IPS-18c (cell line): ENCODE measurements around the gene NTS.

ENCODE experiments used
- H3K4me3 ChIP-seq: 2 replicates; pipeline ENCODE4 v1.7.0; 2013; ENCODE audit warnings: low read depth, mild to moderate bottlenecking, low read length, moderate library complexity; ENCODE audit not compliant: insufficient read depth
- H3K9me3 ChIP-seq: one replicate; pipeline ENCODE4 v1.6.1; 2013; ENCODE audit warnings: mild to moderate bottlenecking, low read length, moderate library complexity; ENCODE audit not compliant: control insufficient read depth, insufficient read depth

Gene NTS

DNA sequence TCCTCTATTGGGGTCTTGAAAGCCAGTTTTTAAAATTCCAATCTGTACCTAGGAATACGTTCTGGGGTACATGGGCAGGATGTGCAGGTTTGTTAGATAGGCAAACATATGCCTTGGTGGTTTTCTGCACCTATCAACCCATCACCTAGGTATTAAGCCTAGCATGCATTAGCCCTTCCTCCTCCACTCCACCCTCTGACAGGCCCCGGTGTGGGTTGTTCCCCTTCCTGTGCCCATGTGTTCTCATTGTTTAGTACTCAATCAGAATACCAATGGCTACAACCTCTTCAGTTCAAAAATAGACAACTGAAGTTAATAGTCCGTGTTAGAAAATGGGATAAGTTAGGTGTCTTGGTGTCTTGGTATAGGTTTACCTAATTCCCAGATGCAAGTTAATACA lies 3.4 kb downstream of the NTS start:
- no peak overlapping the region for H3K4me3 ChIP-seq
- H3K9me3 ChIP-seq, result no peaks in the 10 kb centered on the region

DNA sequence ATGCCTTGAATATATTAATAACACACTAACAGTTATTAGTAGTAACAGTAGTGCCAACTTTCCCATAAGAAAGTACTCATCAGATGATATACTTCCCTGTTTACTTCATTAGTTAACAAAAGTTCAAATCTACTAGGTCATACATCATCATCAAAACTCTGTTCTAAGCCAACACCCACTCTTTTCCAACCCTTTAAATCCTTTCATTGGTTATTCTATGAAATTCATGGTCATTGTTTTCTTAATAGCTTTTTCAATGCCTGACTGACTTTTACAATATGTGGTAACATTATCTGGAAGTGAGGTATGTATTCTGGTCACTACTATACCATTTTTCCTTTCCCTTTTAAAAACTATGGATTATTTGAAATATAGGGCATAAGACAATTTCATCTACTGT lies 9.7 kb downstream of the NTS start:
- H3K4me3 ChIP-seq, result no peak overlapping the region

GRCh38 chr12:85894653-85895052 lies 20.6 kb downstream of the NTS start:
- Histone ChIP-seq H3K4me3 (no peak overlapping the region), H3K9me3 (no peaks in the 10 kb centered on the region)

More for the DNA sequence above, 9.7 kb downstream of the NTS start:
- H3K9me3 ChIP-seq, result no peaks in the 10 kb centered on the region

DNA sequence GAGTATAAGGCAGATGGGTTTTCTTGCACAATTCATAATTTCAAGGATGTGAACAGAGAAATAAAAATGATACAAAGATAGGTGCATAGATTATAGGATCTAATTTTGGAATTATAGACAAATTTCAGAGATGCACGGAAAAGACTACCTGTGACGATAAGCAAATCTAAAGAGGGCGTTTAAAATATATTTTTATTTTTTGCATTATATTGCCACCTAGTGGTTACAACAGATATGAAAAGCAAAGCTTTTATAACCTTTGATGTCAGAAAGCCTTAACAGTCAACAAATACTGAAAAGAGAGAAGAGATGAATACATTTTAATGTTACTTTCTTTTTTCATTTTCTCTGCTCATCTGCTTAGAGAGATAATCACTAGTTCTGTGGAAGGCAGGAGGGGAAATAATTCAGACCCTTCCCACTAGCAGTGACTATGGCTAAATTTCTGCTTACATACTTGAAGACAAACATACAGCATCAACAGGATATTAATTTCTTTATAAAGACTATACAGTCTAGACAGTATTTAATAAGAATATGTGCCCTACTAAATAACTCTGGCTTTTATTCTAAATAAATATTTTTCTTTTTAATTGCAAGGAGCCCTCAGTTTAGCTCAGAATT lies 46.3 kb downstream of the NTS start:
- no peak overlapping the region for H3K4me3 ChIP-seq
- no peaks in the 10 kb centered on the region for H3K9me3 ChIP-seq

DNA sequence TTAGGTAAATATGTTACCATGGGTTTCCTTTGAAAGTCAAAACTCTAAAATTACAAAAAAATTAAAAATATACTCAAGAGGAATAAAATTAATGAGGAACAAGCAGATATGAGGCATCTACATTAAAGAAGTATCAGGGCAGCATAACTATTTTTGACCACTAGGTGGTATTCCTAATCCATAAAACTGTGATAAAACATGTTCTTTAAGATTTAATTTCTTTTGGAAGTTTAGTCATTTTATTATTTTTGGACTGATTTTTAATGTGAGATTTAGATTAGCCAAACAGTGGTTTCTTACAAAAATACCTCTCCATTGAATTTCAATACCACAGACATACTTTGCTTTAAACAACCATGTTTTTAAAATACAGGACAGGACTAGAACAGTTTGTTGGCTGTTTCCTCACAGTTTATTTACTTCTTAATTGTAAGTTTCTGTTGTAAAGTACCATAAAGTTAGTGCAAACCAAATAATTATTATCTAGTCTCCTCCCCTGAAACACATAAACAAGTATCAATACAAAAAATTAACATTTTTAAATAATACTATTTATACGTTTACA lies 49.8 kb downstream of the NTS start:
- H3K4me3 ChIP-seq, result no peak overlapping the region
- no peaks in the 10 kb centered on the region for H3K9me3 ChIP-seq

DNA sequence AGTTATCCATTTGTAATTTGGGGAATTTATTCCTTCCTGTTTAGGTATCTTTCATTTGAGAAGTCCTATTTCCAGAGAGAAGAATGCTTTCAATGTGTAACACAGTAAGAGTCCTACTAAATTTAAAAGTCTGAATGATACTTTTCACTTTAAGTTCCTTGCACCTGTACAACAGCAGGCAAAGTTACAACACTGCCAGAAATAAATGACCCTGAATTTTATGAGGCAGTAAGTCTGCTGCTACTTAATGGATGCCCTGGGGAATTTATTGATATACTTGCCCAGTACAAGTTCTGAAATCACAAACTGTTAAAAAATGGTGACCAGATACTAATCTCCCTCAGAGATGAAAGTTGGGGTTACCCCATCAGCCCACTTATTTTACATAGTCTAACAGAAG lies 53.1 kb downstream of the NTS start:
- Histone ChIP-seq H3K9me3 (no peaks in the 10 kb centered on the region), H3K4me3 (no peak overlapping the region)
